Measurements from ENCODE around the gene SLC16A11. TPM values are rescaled to one million over a fixed set of nuclear protein-coding genes. Genes with fewer than 3 reads are reported as not detected.

The SLC16A11 gene
- total and polyA plus RNA-seq, 8 donors = 0.68 to 3.7 (median 2.3) TPM; not detected in 5

DNA sequence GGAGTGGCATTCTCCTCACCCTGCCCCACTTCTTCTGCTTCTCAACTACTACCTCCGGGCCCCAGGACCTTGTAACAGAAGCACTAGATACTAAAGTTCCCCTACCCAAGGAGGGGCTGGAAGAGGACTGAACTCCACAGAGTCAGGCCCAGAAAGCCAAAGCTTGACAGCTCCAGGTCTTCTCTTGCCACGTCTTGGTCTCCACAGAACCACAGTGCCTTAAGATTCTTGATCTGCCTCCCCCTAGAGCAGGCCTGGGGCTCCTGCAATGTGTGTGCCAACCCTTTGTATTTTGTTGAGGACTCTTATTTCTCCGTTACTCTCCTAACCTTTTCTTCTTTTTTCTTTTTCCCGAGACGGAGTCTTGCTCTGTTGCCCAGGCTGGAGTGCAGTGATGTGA is 4.1 kb downstream of the SLC16A11 start:
- no peaks in the 10 kb centered on the region for H3K9me3 ChIP-seq
- 88 to 95% (median 94%) methylated on average over 5 of the region's 5 CpGs for WGBS, 5 donors
- TF ChIP-seq POLR2A (IDR thresholded peaks at IDR 0.05) (no peak), POLR2AphosphoS5 (IDR thresholded peaks at IDR 0.05) (no peak), EP300 (IDR thresholded peaks at IDR 0.05) (no peak)
- TF ChIP-seq, protein P1, sequence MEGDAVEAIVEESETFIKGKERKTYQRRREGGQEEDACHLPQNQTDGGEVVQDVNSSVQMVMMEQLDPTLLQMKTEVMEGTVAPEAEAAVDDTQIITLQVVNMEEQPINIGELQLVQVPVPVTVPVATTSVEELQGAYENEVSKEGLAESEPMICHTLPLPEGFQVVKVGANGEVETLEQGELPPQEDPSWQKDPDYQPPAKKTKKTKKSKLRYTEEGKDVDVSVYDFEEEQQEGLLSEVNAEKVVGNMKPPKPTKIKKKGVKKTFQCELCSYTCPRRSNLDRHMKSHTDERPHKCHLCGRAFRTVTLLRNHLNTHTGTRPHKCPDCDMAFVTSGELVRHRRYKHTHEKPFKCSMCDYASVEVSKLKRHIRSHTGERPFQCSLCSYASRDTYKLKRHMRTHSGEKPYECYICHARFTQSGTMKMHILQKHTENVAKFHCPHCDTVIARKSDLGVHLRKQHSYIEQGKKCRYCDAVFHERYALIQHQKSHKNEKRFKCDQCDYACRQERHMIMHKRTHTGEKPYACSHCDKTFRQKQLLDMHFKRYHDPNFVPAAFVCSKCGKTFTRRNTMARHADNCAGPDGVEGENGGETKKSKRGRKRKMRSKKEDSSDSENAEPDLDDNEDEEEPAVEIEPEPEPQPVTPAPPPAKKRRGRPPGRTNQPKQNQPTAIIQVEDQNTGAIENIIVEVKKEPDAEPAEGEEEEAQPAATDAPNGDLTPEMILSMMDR (IDR thresholded peaks at IDR 0.05) = no peak
- peaks cover 31 to 49% (median 40%) of the 10 kb centered on the region in 4 donors for H3K4me1 ChIP-seq
- no peak overlapping the region for H3K27ac ChIP-seq
- intact Hi-C loops (cut with DNase I; ENCODE audit: low total_unique reads) = no loop called here
- no peak overlapping the region for H3K4me3 ChIP-seq
- no peaks in the 10 kb centered on the region for H3K36me3 ChIP-seq
- no peak for DNase-seq
- peaks cover 0 to 42% (median 24%) of the 10 kb centered on the region in 3 donors for H3K27me3 ChIP-seq

DNA sequence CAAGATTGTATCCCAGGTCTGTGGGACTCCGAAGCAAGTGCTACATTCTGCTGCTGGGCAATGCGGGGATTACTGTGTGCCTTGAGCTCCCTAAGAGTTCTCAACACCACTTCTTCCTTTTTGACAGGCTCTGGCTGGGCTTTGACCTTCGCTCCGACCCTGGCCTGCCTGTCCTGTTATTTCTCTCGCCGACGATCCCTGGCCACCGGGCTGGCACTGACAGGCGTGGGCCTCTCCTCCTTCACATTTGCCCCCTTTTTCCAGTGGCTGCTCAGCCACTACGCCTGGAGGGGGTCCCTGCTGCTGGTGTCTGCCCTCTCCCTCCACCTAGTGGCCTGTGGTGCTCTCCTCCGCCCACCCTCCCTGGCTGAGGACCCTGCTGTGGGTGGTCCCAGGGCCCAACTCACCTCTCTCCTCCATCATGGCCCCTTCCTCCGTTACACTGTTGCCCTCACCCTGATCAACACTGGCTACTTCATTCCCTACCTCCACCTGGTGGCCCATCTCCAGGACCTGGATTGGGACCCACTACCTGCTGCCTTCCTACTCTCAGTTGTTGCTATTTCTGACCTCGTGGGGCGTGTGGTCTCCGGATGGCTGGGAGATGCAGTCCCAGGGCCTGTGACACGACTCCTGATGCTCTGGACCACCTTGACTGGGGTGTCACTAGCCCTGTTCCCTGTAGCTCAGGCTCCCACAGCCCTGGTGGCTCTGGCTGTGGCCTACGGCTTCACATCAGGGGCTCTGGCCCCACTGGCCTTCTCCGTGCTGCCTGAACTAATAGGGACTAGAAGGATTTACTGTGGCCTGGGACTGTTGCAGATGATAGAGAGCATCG is 5.6 kb downstream of the SLC16A11 start:
- intact Hi-C loops (cut with DNase I; ENCODE audit: low total_unique reads) = no loop called here
- Histone ChIP-seq H3K9me3 (no peaks in the 10 kb centered on the region), H3K36me3 (no peaks in the 10 kb centered on the region), H3K27me3 (peaks cover 0 to 26% (median 15%) of the 10 kb centered on the region in 3 donors), H3K4me1 (peaks cover 20 to 39% (median 30%) of the 10 kb centered on the region in 4 donors), H3K27ac (no peak overlapping the region), H3K4me3 (no peak overlapping the region)
- 84 to 86% (median 85%) methylated on average over 15 to 19 of the region's 19 CpGs for WGBS, 5 donors
- TF ChIP-seq EP300 (IDR thresholded peaks at IDR 0.05) = no peak
- TF ChIP-seq, protein P1 (IDR thresholded peaks at IDR 0.05) = no peak
- no peak for TF ChIP-seq POLR2AphosphoS5 (IDR thresholded peaks at IDR 0.05)
- TF ChIP-seq POLR2A (IDR thresholded peaks at IDR 0.05) = no peak
- no peak for DNase-seq

DNA sequence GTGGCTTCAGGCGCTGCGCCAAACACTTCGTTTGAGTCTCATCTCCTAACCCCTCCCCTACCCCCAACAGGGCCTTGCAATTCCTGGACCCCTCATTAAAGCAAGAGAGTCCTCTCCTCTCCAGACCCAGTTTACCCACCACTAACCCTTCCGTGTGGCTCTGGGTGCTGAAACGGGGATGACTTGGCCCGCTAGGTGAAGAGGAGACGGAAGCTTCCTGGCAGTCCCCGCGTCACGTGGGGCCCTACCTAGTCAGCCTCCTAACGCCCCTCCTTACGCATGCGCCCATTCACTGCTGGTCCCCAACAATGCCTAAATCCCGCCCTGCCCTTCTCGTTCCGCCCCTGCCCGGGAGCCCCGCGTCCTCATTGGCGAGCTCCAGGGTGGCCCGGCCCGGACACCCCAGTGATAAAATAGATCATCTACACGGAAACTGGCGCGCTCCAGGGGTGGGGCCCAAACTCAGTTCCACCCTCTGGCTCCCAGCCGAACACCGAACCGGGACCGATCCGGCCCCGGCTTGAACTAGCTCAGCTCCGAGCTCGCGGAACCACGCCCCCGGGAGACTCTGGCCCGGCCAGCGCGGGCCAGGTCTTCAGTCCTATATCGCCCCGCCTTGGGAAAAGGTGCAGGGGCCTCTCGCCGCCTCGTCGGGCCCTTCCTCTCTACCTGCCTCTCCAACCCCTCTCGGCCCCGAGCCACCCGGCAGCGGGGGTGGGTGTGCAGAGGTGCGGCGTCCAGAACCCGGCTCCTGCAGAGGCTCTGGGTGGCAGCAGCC is 8.1 kb downstream of the SLC16A11 start, which contains the start of gene SLC16A13:
Gene SLC16A13 (plus strand): TSS at position 425 of the 778 bp plus-strand sequence. CDS start 368 bp downstream, outside the sequence.
- Histone ChIP-seq H3K27ac (peak within 1 kb of the TSS; percentile 75 to 88 (median 82)), H3K36me3 (no peaks in the 10 kb centered on the region), H3K9me3 (no peaks in the 10 kb centered on the region), H3K4me3 (peak within 1 kb of the TSS; percentile 52 to 64 (median 60)), H3K27me3 (peaks cover 0 to 5% (median 0%) of the 10 kb centered on the region in 3 donors), H3K4me1 (peaks cover 9 to 23% (median 16%) of the 10 kb centered on the region in 4 donors)
- 0 to 1% (median 0%) methylated on average over 31 to 52 of the region's 52 CpGs for whole genome bisulfite sequencing, 5 donors
- TF ChIP-seq POLR2A (IDR thresholded peaks at IDR 0.05) (peak in 1 of 4 donors; percentile 17), POLR2AphosphoS5 (IDR thresholded peaks at IDR 0.05) (peak in 2 of 3 donors; percentile 68 to 85)
- TF ChIP-seq, protein P1 (IDR thresholded peaks at IDR 0.05) = no peak
- DNase-seq = peak; percentile 96 to 98
- intact Hi-C loops (cut with DNase I; ENCODE audit: low total_unique reads) = no loop called here

DNA sequence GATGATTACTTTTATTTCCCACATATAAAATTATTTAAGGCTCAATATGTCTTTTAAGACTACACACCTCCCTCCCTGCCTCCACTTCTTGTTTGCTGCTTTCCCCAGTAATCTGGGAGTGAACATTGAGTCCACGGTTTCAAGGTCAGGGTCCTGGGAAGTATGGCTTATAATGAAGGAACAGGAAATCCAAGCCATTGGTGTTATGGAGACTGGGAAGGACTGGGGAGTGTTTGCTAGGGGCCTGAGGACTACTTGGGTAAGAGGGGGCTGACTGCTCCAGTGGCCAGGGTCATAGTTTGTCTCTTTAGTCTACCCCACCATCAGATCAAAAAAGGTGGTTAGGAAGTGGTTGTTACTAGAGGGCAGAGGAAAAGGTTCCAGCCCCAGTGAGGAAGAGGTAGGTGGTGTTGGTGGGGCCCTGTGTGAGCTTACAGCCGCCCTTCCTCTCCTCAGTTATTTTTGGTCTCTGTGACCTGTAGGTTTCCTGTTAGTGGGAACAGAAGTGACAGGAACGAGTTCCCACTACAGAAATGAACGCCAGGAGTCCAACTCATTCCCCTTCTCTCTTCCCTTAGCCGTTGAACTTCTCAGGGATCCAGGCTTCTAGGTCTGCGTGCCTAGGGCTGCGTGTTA is 8.8 kb downstream of the SLC16A11 start:
- 8 to 19% (median 13%) methylated on average over 7 of the region's 7 CpGs for whole genome bisulfite sequencing, 5 donors
- peak overlapping the region; percentile 66 to 88 (median 82) for H3K27ac ChIP-seq

More for the DNA sequence above, 8.8 kb downstream of the SLC16A11 start:
- TF ChIP-seq, protein P1 (IDR thresholded peaks at IDR 0.05) = no peak
- TF ChIP-seq EP300 (IDR thresholded peaks at IDR 0.05) = no peak
- no peak for TF ChIP-seq POLR2AphosphoS5 (IDR thresholded peaks at IDR 0.05)
- TF ChIP-seq POLR2A (IDR thresholded peaks at IDR 0.05) = no peak
- no peaks in the 10 kb centered on the region for H3K9me3 ChIP-seq
- peak overlapping the region; percentile 52 to 64 (median 60) for H3K4me3 ChIP-seq
- no peaks in the 10 kb centered on the region for H3K36me3 ChIP-seq
- no peak for DNase-seq
- intact Hi-C loops (cut with DNase I; ENCODE audit: low total_unique reads) = no loop called here
- peaks cover 0 to 5% (median 0%) of the 10 kb centered on the region in 3 donors for H3K27me3 ChIP-seq
- H3K4me1 ChIP-seq = peaks cover 9 to 23% (median 16%) of the 10 kb centered on the region in 4 donors

Data from stomach (tissue), 9 donors.